GM12864 (cell line): Measurements from ENCODE around the gene ATP5MC2.
A peak's percentile ranks its signal among the peaks of the same experiment; 100 is the strongest.

Source experiments
- DNase-seq: peaks from one replicate; pipeline ENCODE4 v3.0.0-alpha.2; 2011; ENCODE audit warnings: low read depth
- H3K4me3 ChIP-seq: 2 replicates; pipeline ENCODE4 v1.5.1; 2011; ENCODE audit warnings: mild to moderate bottlenecking, low read depth, low read length, control low read depth
- CTCF ChIP-seq: IDR thresholded peaks from 2 replicates; pipeline ENCODE4 v1.5.1; 2011; ENCODE audit warnings: low read depth, mild to moderate bottlenecking, moderate library complexity, low read length, control low read depth, inconsistent platforms; ENCODE audit errors: missing control alignments

ATP5MC2 gene

GRCh38 chr12:53624956-53625355 lies 50.9 kb downstream of the ATP5MC2 start:
- H3K4me3 ChIP-seq, result peak overlapping the region; percentile 86
- no peak for TF ChIP-seq CTCF
- no peak for DNase-seq

GRCh38 chr12:53624458-53624857 lies 51.4 kb downstream of the ATP5MC2 start:
- peak overlapping the region; percentile 86; the same call in 1 of the 2 replicates for H3K4me3 ChIP-seq
- no peak for DNase-seq
- TF ChIP-seq CTCF, result no peak

- DNase-seq, result no peak
- H3K4me3 ChIP-seq, result peak overlapping the region; percentile 25; the same call in 1 of the 2 replicates
- no peak for TF ChIP-seq CTCF
Observed at GRCh38 chr12:53623548-53624385, 52.1 kb downstream of the ATP5MC2 start.

GRCh38 chr12:53622724-53623123 lies 53.2 kb downstream of the ATP5MC2 start:
- H3K4me3 ChIP-seq, result no peak overlapping the region
- TF ChIP-seq CTCF, result no peak
- no peak for DNase-seq

GRCh38 chr12:53618275-53618674 lies 57.6 kb downstream of the ATP5MC2 start:
- no peak for DNase-seq
- H3K4me3 ChIP-seq, result peak overlapping the region; percentile 42
- TF ChIP-seq CTCF, result no peak

- TF ChIP-seq CTCF, result no peak
- no peak overlapping the region for H3K4me3 ChIP-seq
- DNase-seq, result no peak
Observed at GRCh38 chr12:53617700-53618099, 58.2 kb downstream of the ATP5MC2 start.

GRCh38 chr12:53616950-53617349 lies 58.9 kb downstream of the ATP5MC2 start:
- H3K4me3 ChIP-seq, result no peak overlapping the region
- DNase-seq, result no peak
- no peak for TF ChIP-seq CTCF
